ENCODE data around the gene MAPK4. TPM values are rescaled to one million over a fixed set of nuclear protein-coding genes. Genes with fewer than 3 reads are reported as not detected.
"Not testable (repeated sequence)": the region's sequence is repeated elsewhere in the genome, so short reads cannot be mapped to it uniquely, and the experiment has no call there.

Gene MAPK4
- total RNA-seq, 1 donor from 2014 or later = 23.6 TPM

DNA sequence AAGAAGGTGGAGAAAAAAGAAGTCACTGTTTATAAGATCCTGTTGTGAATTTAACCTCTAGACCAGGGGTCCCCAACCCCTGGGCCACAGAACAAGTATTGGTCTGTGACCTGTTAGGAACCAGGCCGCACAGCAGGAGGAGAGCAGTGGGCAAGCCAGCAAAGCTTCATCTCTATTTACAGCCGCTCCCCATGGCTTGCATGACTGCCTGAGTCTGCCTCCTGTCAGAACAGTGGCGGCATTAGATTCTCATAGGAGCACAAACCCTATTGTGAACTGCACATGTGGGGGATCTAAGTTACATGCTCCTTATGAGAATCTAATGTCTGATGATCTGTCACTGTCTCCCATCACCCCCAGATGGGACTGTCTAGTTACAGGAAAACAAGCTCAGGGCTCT is 13.3 kb downstream of the MAPK4 start:
- not testable (repeated sequence) for FAIRE-seq; DNase-seq (ENCODE audit: low spot score in 2 of 2)

DNA sequence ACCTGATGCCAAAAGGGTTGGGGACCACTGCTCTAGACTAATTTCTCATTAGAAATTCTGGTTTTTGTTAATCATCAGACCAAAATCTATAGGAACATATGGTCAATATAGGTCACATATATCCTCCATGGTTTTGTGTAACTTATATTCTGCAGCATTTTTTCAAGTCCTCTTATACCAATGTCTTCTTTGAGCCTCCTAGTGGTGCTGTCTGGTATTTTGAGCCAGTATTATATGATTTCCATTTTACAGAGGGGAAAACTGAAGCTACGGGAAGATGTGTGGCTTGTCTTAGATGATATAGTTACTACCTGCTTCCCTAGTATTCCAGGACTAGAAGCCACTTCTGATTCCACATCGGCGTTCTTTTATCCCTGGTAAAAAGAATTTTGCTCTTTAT is 13.8 kb downstream of the MAPK4 start:
- no peak for FAIRE-seq

DNA sequence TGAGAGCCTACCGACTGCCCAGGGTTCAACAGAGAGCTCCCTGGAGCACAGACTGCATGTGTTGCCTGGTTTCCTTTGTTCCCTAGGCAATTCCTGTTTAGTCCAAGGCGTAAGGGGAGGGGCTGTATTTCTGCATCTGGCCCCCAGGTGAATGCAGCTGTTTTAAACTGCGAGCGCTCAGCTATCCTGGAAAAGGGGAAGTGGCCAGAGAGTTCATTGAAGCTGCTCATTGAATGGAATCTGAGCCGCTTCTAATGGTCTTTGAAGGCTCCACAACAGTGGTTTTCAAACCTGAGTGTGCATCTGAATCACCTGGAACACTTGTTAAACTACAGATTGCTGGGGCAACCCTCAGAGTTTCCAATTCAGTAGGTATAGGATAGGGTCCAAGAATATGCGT is 18.1 kb downstream of the MAPK4 start:
- no peak for FAIRE-seq
- DNase-seq (ENCODE audit: low spot score in 2 of 2) = no peak

More for the DNA sequence above, 13.8 kb downstream of the MAPK4 start:
- DNase-seq (ENCODE audit: low spot score in 2 of 2) = no peak

- DNase-seq (ENCODE audit: low spot score in 2 of 2) (no peak), FAIRE-seq (no peak)
Observed at GRCh38 chr18:50578651-50579050, 18.8 kb downstream of the MAPK4 start.

DNA sequence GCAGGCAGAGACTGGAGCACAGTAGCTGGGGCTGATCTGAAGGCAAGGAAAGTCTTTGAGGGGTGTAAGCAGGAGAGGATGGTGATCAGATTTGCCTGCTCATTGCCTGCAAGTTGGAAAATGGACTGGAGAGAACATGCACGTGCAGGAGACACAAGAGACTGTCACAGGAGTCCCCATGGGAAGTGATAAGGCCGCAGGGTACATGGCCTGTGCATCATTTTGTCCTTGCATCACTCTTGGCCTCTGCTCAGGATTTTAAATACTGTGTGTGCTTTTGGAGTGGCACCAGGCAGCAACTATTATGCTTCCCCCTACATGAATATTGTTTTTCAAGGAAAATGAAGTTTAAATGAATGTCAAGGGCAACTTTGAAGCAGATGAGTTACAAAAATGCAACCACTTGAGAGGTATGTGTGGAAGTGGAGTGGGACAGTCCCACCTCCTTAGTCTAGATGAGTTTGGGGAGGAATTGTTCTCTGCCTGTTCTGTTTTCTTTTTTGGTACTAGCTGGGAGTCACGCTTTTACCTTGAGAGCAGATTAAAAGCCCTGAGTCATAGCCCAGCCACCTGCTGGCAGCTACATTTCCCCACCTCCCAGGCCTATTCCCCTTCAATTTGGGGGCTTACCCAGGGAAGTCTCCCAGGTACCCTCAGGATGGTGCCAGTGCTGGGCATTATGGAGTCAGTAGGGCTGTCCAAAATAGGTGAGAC is 19.3 kb downstream of the MAPK4 start:
- FAIRE-seq (no peak), DNase-seq (ENCODE audit: low spot score in 2 of 2) (no peak)

GRCh38 chr18:50581517-50581916 is 21.6 kb downstream of the MAPK4 start:
- FAIRE-seq = no peak

DNA sequence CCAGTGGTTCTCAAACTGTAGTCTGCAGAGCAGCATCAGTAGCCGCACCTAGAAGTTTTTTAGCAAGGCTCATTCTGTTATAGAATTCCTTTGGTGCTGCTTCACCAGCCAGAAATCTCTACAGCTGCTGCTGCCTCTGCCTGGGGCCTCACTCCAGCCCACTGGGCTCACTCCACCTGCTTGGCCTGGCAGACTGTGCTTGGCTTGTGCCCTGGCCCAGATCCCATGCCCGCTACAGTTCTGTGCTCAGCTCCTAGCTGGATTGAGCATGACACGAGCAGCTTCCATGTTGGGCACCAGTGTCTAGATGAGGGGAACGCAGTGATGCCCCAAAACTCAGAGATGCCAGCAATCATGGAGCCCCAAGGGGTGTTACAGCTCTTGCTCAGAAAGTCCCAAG is 22.6 kb downstream of the MAPK4 start:
- FAIRE-seq (no peak), DNase-seq (ENCODE audit: low spot score in 2 of 2) (no peak)

More at GRCh38 chr18:50581517-50581916, 21.6 kb downstream of the MAPK4 start:
- DNase-seq (ENCODE audit: low spot score in 2 of 2) = no peak

- FAIRE-seq = no peak
Observed at GRCh38 chr18:50586710-50587109, 26.8 kb downstream of the MAPK4 start.

DNA sequence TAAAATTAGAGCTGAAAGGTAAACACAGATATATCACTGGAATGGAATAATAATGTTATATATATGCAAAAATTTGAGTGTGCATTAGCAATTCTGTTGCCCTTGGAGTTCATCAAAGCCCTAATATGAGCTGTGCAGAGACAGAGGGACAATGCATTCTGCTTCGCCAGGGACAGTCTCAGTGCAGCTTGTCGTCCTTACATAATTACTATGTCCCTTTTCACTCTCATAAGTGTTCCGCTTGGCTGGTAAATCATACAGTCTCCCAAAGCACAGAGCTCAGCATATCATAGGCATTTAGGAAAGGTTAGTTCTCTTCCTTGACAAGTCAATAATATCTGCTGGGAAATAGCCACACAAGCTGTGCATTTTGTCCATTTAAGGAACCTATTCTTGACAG is 30.7 kb downstream of the MAPK4 start:
- DNase-seq (ENCODE audit: low spot score in 2 of 2) = no peak
- no peak for FAIRE-seq

More at GRCh38 chr18:50586710-50587109, 26.8 kb downstream of the MAPK4 start:
- DNase-seq (ENCODE audit: low spot score in 2 of 2) = no peak

- no peak for DNase-seq (ENCODE audit: low spot score in 2 of 2)
- FAIRE-seq = no peak
Observed at GRCh38 chr18:50594012-50594411, 34.1 kb downstream of the MAPK4 start.

GRCh38 chr18:50594942-50595341 is 35.1 kb downstream of the MAPK4 start:
- no peak for FAIRE-seq

DNA sequence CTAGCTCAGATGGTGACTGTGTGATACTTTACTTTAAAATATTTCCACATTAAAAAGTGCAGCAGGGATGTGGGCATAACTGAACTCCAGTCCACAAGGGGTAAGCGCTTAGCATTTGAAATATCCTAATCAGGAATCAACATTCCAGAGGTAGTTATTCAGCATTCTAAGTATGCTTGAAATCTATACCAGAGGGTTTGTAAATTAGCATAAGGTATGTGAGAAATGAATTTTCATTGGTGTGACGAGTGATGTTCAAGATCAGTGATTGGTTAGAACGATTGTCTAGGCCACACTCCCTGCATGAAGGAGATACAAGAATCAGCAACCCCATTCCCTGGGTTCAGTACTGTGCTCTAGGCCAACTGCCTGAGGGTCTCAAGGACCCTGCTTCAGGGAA is 42.6 kb downstream of the MAPK4 start:
- no peak for FAIRE-seq
- DNase-seq (ENCODE audit: low spot score in 2 of 2) = no peak

More at GRCh38 chr18:50594942-50595341, 35.1 kb downstream of the MAPK4 start:
- DNase-seq (ENCODE audit: low spot score in 2 of 2) = no peak

DNA sequence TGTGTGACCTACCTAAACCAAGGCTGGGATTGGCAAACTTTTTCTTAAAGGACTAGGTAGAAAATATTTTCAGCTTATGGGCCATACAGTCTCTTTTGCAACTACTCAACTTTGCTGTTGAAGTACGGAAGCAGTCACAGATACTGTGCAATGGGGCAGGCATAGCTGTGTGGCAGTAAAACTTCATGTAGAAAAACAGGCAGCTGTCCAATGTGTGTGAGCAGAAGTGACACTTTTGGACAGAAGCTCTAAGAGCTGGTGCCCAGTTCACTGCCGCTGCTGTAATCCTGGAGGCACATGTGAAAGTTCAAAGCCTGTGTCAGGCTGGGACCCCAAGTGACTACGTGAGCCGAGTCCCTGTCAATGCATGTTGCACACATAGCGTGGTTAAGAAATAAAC is 46.7 kb downstream of the MAPK4 start:
- no peak for DNase-seq (ENCODE audit: low spot score in 2 of 2)
- FAIRE-seq = no peak

- FAIRE-seq = no peak
- DNase-seq (ENCODE audit: low spot score in 2 of 2) = no peak
Observed at GRCh38 chr18:50607378-50607926, 47.6 kb downstream of the MAPK4 start.

- DNase-seq (ENCODE audit: low spot score in 2 of 2); FAIRE-seq: not testable (repeated sequence)
Observed at GRCh38 chr18:50609171-50609570, 49.3 kb downstream of the MAPK4 start.

DNA sequence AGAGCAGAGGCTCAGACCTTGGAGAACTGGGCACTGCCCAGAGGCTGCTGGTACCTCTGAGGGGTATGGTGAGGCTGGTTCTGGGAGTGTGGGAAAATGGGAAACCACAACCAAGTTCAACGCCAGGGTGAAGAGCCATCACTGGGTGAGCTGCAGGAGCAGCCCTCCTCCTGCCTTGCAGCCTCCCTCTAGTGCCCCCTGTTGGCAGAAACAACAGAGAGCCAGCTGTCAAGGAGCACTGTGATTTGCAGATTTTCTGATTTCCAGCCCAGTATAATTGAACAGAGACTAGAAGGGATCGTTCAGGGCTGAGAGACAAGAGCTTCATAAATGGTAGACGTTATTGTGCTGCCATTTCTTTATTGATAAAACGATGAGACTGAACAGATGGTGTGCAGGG is 50.5 kb downstream of the MAPK4 start:
- FAIRE-seq (no peak), DNase-seq (ENCODE audit: low spot score in 2 of 2) (no peak)

DNA sequence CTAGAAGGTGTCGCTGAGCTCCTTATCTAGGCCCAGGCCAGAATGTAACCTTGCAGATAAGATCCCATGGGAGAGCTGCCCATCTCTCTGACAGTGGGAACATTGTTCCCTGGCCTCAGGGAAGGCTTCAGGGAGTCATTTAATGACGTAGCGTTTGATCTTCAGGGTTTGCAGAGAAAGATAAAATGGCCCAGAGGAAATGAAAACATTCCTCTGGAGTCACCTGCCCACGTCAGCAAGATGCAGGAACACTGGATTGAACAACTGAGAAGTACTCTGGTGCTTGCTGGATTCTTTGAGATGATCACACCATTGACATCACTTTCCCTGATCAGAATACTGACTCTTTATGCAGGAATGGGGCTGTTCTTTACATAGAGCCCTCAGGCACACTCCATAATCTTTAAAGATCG is 51.6 kb downstream of the MAPK4 start:
- FAIRE-seq = no peak
- DNase-seq (ENCODE audit: low spot score in 2 of 2) = no peak

GRCh38 chr18:50614838-50615237 is 55.0 kb downstream of the MAPK4 start:
- no peak for FAIRE-seq
- DNase-seq (ENCODE audit: low spot score in 2 of 2) = no peak

DNA sequence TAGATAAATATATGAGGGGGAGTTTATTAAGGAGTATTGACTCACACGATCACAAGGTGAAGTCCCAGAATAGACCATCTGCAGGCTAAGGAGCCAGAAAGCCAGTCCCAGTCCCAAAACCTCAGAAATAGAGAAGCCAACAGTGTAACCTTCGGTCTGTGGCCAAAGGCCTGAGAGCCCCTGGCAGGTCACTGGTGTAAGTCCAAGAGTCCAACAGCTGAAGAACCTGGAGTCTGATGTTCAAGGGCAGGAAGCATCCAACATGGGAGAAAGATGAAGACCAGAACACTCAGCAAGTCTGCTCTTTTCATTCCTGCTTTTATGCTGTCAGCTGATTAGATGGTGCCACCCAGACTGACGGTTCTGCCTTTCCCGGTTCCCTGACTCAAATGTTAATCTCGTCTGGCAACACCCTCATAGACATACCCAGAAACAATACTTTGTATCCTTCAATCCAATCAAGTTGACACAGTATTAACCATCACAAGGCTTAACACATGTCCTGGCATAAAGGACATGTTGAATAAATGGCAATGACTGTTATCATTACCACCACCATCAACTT is 56.7 kb downstream of the MAPK4 start:
- FAIRE-seq (no peak), DNase-seq (ENCODE audit: low spot score in 2 of 2) (no peak)

DNA sequence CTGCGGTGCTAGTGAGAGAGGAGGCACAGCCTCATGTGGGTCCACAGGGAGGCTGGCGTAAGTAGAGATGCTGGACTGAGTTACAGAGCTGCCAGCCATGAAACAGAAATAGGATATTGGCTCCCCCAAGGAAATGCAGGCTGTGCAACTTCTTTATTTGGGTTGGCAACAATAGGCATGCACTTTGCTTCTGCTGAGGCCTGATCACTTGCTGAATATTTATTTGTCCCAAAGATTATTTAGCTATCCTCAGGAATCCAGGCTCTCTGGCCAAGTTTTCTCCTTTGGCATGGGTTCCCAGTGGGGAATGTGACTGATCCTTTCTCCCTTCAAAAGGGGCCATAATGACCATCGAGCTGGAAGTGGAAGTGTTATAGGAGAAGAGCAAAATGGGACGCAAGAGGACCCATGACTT is 60.0 kb downstream of the MAPK4 start:
- FAIRE-seq = no peak

GRCh38 chr18:50620319-50620718 is 60.4 kb downstream of the MAPK4 start:
- FAIRE-seq (no peak), DNase-seq (ENCODE audit: low spot score in 2 of 2) (no peak)

More for the DNA sequence above, 60.0 kb downstream of the MAPK4 start:
- no peak for DNase-seq (ENCODE audit: low spot score in 2 of 2)

- FAIRE-seq (no peak), DNase-seq (ENCODE audit: low spot score in 2 of 2) (no peak)
Observed at GRCh38 chr18:50621366-50621765, 61.5 kb downstream of the MAPK4 start.
